ENCODE results near the gene SOX11.

SOX11 gene

DNA sequence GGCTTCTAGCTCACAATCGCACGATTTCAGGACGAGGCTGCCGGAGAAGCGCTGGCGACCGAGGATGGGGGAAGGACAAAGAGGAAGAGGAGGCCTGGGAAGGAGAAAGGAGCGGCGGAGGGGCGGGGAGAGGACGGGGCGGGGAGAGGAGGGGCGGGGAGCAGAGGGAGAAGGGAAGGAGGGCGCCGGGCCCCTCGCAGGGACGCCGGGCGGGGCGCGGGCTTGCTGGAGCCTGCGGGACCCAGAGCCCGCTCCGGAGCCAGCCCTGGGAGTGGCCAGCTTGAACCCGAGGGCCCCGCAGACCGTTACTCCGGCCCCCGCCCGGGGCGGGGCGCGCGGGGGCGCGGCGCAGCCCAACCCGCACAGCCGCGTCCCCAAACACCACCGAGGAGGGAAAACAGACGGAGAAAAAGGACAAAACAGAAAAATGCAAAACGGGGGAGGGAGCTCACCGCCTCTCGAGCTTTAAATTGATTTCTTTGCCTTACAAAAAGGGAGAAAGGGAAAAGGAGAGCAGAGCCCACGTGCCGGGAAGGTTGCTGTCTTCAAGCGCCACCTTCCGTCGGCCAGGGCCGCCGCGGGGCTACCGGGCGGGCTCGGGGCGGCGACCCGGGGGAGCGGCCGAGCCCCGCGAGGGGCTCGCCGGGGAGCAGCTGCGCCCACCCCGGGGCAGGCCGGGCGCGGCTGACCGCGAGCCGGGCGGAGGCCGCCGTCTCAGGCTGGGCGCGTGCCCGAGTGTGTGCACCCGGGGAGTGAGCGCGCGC, 781 bp upstream of the SOX11 start:
- DNase-seq (ENCODE audit: low read depth in 1 of 2, low spot score in 1 of 2), result no peak

DNA sequence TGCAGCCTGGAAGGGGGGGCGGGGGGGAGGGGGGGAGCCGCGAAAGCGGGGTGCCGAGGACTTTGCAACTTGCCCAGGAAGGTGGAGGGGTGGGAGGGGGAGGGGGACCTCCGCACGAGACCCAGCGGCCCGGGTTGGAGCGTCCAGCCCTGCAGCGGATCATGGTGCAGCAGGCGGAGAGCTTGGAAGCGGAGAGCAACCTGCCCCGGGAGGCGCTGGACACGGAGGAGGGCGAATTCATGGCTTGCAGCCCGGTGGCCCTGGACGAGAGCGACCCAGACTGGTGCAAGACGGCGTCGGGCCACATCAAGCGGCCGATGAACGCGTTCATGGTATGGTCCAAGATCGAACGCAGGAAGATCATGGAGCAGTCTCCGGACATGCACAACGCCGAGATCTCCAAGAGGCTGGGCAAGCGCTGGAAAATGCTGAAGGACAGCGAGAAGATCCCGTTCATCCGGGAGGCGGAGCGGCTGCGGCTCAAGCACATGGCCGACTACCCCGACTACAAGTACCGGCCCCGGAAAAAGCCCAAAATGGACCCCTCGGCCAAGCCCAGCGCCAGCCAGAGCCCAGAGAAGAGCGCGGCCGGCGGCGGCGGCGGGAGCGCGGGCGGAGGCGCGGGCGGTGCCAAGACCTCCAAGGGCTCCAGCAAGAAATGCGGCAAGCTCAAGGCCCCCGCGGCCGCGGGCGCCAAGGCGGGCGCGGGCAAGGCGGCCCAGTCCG, 540 bp downstream of the SOX11 start:
- no peak for DNase-seq (ENCODE audit: low read depth in 1 of 2, low spot score in 1 of 2)

DNA sequence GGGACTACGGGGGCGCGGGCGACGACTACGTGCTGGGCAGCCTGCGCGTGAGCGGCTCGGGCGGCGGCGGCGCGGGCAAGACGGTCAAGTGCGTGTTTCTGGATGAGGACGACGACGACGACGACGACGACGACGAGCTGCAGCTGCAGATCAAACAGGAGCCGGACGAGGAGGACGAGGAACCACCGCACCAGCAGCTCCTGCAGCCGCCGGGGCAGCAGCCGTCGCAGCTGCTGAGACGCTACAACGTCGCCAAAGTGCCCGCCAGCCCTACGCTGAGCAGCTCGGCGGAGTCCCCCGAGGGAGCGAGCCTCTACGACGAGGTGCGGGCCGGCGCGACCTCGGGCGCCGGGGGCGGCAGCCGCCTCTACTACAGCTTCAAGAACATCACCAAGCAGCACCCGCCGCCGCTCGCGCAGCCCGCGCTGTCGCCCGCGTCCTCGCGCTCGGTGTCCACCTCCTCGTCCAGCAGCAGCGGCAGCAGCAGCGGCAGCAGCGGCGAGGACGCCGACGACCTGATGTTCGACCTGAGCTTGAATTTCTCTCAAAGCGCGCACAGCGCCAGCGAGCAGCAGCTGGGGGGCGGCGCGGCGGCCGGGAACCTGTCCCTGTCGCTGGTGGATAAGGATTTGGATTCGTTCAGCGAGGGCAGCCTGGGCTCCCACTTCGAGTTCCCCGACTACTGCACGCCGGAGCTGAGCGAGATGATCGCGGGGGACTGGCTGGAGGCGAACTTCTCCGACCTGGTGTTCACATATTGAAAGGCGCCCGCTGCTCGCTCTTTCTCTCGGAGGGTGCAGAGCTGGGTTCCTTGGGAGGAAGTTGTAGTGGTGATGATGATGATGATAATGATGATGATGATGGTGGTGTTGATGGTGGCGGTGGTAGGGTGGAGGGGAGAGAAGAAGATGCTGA, 1.4 kb downstream of the SOX11 start:
- DNase-seq (ENCODE audit: low read depth in 1 of 2, low spot score in 1 of 2), result no peak

DNA sequence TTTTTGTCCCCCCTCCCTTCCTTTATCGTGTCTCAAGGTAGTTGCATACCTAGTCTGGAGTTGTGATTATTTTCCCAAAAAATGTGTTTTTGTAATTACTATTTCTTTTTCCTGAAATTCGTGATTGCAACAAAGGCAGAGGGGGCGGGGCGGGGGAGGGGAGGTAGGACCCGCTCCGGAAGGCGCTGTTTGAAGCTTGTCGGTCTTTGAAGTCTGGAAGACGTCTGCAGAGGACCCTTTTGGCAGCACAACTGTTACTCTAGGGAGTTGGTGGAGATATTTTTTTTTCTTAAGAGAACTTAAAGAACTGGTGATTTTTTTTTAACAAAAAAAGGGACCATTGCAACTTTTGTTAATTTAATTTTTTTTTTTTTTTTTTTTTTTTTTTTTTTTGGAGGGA, 2.1 kb downstream of the SOX11 start:
- no peak for DNase-seq (ENCODE audit: low read depth in 1 of 2, low spot score in 1 of 2)

DNA sequence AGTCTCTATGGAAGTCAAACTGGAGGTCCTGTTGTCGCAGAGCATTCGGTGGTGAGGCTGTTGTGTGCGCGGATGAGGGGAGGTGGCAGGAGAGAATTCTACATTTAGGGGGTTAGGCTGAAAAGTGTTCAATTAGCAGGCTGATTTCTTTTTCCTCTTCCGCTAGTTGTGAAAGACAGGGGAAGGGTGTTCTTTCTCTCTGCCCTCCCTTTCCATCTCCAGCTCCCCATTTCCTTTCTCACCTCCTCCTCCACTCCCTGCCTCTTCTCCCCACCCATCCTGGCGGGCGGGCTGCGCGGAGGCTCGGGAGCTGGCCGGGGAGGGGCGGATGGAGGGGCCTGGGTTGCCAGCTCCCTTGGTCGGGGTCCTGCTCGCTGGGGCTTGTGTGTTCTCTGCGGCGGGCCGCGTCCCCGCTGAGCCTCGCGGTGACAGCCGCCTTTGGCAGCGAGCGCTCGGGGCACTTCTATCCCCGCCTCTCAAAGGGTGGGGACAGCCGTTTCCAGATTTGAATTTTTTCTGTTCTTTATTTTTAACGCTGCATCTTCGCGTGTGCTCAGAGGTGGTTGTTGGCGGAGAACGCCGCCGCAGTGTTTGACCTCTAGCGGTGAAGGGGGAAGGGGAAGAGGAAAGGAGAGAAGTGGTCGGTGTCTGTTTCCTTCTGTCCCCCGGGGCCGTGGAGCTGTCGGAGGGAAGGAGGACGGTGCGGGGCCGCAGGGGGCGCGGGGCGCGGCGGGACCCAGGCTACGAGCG, 3.6 kb downstream of the SOX11 start:
- no peak for DNase-seq (ENCODE audit: low read depth in 1 of 2, low spot score in 1 of 2)

DNA sequence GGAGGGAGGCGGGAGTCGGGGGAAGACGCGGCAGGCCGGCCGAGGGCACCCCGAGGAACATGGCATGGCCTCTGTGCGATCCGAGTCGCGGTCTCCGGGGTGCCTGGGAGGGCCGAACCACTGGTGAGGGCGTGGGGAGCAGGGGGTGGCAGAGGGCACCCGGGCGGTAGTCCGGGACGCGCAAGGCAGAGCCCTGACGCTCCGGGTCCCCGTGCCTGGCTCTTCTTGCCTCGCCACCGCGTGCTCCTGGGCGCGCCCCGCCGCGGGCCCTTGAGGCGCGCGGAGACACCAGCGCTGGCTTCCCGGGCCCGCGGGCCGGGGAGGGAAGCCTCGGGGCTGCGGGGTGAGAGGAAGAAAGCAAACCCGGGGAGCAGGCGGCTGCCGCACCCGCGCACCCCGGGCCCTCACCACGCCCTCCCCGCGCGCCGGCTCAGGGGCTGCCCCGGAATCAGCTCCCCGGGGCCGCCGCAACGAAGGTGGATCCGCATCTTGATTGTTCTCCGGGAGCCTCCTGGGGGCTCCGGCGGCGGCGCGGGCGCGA, 4.3 kb downstream of the SOX11 start:
- DNase-seq (ENCODE audit: low read depth in 1 of 2, low spot score in 1 of 2), result no peak

DNA sequence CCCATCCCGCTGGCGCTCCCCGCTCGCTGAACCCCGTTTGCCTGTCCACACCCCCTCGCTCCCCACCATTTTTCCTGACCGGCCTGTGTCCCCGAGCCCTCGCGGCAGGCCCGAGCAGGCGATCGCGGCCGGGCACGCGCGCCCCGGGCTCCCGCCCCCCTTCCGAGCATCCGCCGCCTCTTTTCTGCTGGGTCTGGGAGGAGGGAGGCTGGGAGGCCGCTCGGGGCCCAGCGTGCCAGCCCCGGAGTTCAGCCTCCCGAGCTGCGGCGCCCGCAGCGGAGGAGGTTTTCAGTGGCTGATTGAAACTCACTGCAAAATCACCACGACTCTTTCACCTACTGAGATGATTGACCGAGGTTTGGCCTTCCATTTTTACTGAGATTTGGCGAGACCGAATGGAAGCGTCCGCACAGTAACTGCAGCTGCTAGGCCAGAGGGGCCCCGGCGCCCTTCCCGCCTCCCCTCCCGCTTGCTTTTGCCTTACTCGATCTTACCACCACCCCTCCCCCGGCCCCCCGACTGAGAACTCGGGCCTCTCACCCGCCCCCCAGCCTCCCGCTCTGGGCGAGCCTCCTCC, 4.8 kb downstream of the SOX11 start:
- DNase-seq (ENCODE audit: low read depth in 1 of 2, low spot score in 1 of 2), result no peak

DNA sequence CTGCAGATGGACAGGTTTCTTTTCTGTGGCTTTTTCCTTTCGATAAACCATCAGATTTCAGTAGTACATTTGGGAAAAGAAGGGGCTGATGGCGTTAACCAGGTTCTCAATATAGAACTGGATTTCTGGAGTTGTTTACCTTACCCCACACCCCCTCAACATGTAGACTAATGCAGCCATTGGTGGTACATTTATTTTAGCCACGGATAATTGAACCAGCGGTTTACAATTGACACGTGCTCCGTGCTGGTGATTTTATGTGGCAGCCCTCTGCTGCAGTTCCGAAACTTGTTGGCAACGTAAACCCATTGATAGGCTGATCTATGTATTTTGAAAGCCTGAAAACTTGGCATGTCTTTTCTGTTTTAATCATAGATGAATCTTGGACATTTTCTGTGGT, 5.4 kb downstream of the SOX11 start:
- DNase-seq (ENCODE audit: low read depth in 1 of 2, low spot score in 1 of 2), result no peak

DNA sequence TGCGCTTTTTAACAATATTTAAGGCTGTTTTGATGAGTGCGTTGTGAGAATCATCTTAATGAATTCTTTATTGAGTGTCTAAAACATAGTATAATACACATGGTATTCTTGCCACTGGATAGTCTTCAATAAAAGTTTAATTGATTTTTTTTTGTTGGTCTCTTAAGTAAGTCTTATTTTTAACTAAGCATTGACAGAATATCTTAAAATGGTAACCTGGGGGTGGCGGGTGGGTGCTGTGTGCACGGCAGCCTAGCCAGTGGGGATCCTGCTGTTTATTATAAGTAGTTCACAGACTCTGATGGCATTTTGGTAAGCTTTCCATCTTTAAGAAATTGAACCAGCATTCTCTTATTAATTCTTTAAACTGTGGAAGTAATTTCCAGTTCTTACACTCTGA, 6.0 kb downstream of the SOX11 start:
- DNase-seq (ENCODE audit: low read depth in 1 of 2, low spot score in 1 of 2), result no peak

DNA sequence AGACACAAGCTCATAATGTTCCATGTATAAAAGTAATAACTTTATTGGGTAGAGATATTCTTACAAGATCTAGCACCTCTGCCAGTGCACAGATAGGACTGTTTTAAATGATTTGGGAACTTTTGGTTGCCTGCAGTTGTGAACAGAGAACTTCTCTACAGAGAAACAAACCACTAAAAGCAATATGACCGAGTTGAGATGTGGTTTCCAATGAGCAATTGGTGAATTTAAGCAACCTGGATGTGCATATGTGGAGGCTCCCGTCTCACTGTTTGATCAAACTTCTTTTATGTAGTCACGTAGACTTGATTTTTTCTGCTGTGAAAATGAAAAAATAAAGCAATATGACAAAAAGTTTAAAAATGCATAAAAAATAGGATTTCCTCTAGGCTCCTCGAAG, 7.8 kb downstream of the SOX11 start:
- no peak for DNase-seq (ENCODE audit: low read depth in 1 of 2, low spot score in 1 of 2)

DNA sequence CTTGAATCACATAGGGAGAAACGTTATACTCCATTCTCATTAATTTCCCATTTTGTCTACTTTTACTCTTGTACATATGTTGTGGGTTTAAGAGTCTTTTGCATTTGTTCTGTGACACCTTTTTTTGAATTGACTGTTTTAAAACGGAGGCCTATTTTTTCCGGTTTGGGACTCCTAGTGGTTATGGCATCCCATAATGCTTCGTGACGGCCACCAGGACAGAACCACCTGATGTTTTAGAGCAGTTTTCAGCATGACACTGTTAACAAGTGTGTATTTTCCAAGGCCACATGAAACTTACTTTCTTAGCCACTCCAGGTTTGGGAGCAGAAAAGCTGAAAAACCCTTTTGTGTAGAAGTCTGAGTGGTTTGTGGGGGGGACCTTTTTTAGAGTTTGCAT, 8.4 kb downstream of the SOX11 start:
- DNase-seq (ENCODE audit: low read depth in 1 of 2, low spot score in 1 of 2), result no peak

DNA sequence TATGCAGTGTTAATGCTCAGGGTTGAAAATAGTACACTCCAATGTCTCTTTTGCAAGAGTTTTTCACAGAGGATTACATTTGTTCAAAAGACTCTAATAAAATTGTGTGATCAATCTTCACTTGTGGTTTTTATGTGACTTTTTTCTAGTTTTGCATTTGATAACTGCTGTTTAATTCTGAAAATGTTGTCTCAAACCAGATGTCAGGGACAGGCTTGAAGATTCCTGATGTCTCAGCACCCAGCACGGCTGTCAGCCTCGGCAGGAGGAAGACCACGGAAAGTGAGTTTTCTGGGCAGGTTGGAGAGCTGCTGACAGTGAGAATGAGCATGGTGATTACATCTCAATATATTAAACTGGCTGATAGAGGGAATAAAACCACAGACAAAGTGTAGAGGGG, 9.1 kb downstream of the SOX11 start:
- no peak for DNase-seq (ENCODE audit: low read depth in 1 of 2, low spot score in 1 of 2)

DNA sequence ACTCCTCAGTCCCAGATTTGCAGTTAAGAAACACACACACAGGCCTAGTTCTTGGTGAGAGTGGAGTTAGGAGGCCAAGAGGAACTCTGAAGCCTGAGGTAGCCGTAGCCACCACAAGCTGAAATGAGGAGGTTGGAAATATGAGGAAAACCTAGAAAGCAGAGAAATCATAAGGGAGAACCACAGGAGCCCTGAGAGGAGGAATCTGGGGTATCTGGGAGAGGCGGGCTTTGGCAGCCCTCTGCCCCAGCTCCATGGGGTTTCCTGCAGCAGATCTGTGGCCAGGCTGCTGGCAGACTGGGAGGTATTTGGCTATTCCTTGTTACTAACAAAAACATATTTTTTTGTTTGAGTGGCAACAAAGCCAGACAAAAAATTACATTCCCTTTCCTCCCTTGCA, 11.0 kb downstream of the SOX11 start:
- no peak for DNase-seq (ENCODE audit: low read depth in 1 of 2, low spot score in 1 of 2)

DNA sequence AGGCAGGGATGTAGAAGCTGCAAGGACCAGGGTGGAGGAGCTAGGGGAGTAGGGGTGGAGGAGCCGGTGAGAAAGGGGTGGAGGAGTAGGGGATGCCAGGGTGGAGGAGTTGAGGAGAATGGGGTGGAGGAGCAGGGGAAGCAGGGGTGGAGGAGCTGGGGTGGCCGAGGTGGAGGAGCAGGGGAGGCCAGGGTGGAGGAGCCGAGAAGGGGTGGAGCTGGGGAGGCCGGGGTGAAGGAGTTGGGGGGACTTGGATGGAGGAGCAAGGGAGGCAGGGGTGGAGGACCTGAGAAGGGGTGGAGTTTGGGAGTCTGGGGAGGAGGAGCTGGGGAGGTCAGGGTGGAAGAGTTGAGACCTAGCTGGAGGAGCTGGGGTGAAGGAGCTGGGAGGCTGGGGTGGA, 13.3 kb downstream of the SOX11 start:
- no peak for DNase-seq (ENCODE audit: low read depth in 1 of 2, low spot score in 1 of 2)

DNA sequence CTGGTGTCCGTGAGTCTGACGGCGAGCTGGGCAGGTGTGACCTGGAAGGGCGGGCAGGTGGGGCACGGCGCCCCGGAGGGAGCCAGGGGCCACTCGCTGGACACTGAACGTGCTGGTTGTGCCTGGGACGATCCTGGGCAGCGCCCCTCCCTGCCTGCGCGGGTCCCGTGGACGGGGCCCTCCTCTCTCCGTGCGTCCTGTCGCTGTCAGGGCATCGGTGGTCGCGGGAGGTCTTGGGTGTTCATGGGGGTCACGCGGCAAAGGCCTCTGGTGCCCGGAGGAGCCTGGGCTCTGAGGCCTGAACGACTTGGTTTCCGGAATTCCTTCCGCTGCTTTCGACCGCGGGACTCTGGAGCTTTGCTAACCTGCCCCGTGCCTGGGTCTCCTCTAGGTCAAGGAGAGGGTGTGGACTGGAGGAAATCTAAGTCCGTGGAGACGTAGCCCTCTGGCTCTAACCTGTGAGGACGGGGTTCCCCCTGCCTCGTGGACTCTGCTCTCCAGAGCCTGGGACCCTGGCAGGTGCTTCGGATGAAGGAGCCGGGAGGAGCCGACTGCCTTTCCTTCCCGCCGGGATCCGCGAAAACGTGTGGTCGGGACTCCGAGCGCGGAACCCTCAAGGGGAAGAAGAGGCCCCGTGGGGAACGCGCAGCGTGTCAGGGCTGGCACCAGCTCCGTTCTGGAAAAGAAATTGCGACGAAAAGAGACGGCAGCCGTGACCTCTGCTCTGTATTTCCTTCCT, 14.7 kb downstream of the SOX11 start:
- no peak for DNase-seq (ENCODE audit: low read depth in 1 of 2, low spot score in 1 of 2)

DNA sequence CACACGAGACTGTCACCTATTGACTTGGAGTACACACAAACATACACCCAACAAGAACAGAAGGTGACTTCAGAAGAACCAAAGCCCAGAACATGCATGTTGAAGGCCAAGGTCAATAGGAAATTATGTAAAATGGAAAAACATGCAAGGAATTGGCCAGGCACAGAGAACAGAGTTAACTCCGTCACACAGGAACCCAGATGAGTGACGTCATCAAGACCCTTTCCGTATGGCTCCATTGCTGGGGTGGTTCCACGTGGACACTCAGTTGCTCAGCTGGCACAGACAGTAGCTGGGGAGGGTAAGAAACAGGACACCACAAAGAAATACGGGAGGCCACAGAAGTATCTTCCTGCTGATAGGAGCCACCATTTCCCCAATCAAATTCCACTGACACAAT, 18.4 kb downstream of the SOX11 start:
- DNase-seq (ENCODE audit: low read depth in 1 of 2, low spot score in 1 of 2), result no peak

DNA sequence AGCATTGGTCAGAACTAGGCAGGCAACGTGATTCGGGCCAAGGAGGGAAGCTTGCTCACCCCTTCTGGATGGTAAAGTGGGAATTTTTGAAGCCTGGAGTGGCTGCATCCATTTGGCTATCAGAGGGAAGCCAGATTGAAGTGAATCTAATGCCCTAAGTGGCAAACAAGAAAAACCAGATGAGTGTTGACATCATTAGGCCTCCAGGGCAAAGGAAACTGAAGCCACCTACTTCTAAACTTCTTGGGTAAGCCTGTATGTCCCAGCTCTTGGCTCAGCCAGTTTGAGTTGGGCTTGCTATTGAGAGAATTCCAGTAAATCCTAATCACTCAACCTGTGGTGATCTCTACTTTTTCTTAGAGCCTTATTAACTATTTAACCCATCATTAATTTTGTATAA, 20.9 kb downstream of the SOX11 start:
- no peak for DNase-seq (ENCODE audit: low read depth in 1 of 2, low spot score in 1 of 2)

DNA sequence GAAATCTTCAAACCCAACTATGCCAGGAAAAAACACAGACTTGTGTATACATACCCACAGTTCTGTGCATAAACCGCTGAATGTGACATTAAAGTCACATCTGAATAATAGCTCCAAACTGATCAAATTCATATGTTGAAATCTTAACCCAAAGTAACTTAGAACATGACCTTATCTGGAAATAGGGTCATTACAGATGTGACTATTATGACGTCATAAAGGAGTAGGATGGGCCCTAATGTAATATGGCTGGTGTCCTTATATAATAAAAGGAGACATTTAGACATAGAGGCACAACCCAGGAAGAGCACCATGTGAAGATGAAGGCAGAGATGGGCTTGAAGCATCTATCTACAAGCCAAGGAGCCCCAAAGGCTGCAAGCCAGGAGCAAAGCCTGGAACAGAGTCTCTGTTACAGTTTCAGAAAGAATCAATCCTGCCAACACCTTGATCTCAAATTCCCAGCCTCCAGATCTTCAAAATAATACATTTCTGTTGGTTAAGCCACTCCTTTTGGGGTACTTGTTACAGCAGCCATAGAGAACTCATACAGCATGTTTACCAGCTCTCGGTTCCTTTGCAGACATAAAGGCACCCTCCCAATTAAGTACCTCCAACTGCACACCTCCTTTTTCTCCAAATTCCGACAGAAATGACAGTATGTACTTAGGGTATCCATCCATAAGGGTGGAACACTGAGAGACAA, 27.6 kb downstream of the SOX11 start:
- DNase-seq (ENCODE audit: low read depth in 1 of 2, low spot score in 1 of 2), result no peak

DNA sequence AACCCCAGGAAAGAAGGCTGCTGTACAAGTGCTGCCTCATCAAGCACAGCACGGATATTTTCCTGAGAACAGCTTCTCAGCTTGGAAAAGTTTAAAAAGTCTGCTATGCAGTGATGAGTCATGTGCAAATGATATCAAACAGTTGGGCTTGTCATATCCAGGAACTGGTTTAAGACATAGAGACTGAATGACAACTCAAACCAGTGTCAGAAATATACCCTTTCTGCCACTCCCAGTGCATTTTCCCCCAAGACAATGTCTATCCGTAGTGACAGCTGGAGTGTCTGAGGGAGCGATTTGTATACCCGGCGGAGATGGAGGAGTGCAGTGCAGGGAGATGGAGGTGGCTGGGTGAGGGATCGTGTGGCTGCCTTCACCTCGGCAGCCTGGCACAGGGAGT, 28.2 kb downstream of the SOX11 start:
- no peak for DNase-seq (ENCODE audit: low read depth in 1 of 2, low spot score in 1 of 2)
